ENCODE data around the gene GPR55. TPM values are rescaled to one million over a fixed set of nuclear protein-coding genes. Genes with fewer than 3 reads are reported as not detected.

The GPR55 gene
- total RNA-seq, 1 donor from 2014 or later, result not detected

DNA sequence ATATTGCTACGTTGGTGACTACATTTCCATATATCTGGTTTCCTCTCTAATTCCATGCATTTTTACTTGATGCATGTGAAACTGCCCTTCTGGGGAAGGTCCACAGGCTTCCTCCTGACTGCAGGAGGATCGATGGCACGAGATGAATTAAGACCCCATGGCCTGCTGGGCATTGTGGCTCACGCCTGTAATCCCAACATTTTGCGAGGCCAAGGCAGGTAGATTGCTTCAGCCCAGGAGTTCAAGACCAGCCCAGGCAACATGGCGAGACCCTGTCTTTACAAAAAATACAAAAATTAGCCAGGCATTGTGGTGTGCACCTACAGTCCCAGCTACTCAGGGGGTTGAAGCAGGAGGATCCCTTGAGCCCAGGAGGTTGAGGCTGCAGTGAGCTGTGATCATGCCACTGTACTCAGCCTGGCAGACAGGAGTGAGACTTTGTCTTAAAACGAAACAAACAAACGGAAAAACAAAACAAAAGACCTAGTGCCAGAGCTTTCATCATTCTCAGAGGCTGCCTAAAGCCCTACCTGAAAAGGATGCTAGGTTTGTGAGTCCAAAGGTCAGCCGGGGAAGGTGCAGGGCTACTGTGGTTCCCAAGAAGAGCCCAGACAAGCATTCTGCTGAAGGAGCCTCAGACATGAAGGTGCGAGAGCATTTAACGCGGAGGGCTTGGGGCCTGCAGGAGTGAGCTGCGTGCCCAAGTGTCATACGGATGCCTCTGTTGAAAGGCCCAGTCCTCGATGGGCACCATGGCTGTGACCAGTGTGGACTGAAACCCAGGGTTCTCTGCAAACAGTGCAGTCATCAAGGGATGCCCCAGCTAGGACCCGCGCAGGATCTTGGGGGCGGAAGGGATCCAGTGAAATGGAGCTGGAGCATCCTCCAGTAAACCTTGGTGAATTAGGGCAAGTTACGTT, 21.6 kb downstream of the GPR55 start:
- no peaks in the 10 kb centered on the region for H3K9me3 Mint-ChIP-seq (ENCODE audit: low read depth)
- DNase-seq (ENCODE audit: low spot score), result peak; percentile 72
- H3K4me3 Mint-ChIP-seq (ENCODE audit: unreplicated experiment), result no peak overlapping the region
- H3K4me1 Mint-ChIP-seq (ENCODE audit: low read depth), result peaks cover 2% of the 10 kb centered on the region
- H3K36me3 Mint-ChIP-seq (ENCODE audit: low read depth), result no peaks in the 10 kb centered on the region
- TF ChIP-seq, protein P1, sequence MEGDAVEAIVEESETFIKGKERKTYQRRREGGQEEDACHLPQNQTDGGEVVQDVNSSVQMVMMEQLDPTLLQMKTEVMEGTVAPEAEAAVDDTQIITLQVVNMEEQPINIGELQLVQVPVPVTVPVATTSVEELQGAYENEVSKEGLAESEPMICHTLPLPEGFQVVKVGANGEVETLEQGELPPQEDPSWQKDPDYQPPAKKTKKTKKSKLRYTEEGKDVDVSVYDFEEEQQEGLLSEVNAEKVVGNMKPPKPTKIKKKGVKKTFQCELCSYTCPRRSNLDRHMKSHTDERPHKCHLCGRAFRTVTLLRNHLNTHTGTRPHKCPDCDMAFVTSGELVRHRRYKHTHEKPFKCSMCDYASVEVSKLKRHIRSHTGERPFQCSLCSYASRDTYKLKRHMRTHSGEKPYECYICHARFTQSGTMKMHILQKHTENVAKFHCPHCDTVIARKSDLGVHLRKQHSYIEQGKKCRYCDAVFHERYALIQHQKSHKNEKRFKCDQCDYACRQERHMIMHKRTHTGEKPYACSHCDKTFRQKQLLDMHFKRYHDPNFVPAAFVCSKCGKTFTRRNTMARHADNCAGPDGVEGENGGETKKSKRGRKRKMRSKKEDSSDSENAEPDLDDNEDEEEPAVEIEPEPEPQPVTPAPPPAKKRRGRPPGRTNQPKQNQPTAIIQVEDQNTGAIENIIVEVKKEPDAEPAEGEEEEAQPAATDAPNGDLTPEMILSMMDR (IDR thresholded peaks at IDR 0.05), result no peak
- peaks cover 19% of the 10 kb centered on the region for H3K27me3 Mint-ChIP-seq (ENCODE audit: low read depth)
- H3K27ac Mint-ChIP-seq (ENCODE audit: unreplicated experiment), result no peak overlapping the region

DNA sequence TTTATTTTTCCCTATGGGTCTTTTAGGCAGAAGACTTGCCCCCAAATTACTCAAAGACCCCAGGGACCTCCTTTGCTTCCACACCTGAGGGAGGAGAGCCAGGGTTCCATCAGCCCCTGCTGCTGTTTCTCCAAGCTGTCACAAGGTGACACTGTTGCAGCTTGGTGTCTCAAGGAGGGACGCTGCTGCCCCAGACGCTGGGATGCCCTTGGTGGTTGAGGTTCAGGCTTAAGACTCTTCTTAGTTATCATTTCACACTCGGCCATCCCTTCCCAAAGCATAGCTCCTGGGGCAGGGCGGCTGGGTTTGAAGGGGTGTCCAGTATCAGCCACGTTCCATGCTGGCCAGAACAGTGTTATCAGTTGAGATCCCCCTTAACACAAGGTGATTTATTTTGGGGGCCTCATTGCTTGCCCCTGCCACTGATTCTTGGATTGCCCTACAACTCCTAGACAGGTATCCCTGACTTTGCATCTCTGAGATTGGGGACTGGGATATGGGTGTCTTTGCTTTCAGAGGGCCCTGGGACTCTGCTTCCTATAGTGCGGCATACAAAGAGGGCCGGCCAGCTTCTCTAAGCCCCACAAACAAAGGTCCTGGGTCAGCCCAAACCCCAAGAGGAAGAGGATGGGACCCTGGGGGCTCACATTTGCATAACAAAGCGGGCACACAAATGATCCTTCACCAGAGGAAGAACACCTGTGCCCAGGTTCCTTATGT, 22.7 kb downstream of the GPR55 start:
- TF ChIP-seq, protein P1 (IDR thresholded peaks at IDR 0.05), result peak; percentile 87
- H3K9me3 Mint-ChIP-seq (ENCODE audit: low read depth), result no peaks in the 10 kb centered on the region
- DNase-seq (ENCODE audit: low spot score), result no peak

DNA sequence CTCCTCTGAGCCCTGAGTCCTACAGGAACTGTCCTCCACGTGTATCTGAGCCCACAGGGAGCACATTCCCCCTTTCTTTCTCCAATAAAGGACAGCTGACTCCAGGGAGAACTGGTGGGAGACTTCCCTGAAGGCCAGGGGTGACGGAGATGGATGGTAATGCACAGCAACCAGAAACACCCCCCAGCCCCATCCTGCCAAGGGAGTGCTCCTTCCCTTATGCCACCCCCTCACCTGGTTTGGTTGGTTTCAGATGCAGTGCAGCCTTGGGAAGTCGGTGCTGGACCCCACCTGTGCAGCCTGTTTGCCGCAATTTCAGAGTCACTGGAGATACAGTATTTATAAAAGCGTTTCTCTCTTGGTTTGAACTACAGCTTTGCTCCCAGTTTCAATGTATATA, 24.0 kb downstream of the GPR55 start:
- TF ChIP-seq, protein P1 (IDR thresholded peaks at IDR 0.05), result no peak
- Mint-ChIP-seq H3K4me1 (ENCODE audit: low read depth) (no peaks in the 10 kb centered on the region), H3K36me3 (ENCODE audit: low read depth) (no peaks in the 10 kb centered on the region), H3K27me3 (ENCODE audit: low read depth) (peaks cover 19% of the 10 kb centered on the region), H3K4me3 (ENCODE audit: unreplicated experiment) (no peak overlapping the region), H3K9me3 (ENCODE audit: low read depth) (no peaks in the 10 kb centered on the region), H3K27ac (ENCODE audit: unreplicated experiment) (no peak overlapping the region)
- no peak for DNase-seq (ENCODE audit: low spot score)

More for the DNA sequence above, 22.7 kb downstream of the GPR55 start:
- Mint-ChIP-seq H3K4me1 (ENCODE audit: low read depth) (no peaks in the 10 kb centered on the region), H3K4me3 (ENCODE audit: unreplicated experiment) (no peak overlapping the region), H3K27ac (ENCODE audit: unreplicated experiment) (no peak overlapping the region), H3K27me3 (ENCODE audit: low read depth) (peaks cover 19% of the 10 kb centered on the region), H3K36me3 (ENCODE audit: low read depth) (no peaks in the 10 kb centered on the region)

DNA sequence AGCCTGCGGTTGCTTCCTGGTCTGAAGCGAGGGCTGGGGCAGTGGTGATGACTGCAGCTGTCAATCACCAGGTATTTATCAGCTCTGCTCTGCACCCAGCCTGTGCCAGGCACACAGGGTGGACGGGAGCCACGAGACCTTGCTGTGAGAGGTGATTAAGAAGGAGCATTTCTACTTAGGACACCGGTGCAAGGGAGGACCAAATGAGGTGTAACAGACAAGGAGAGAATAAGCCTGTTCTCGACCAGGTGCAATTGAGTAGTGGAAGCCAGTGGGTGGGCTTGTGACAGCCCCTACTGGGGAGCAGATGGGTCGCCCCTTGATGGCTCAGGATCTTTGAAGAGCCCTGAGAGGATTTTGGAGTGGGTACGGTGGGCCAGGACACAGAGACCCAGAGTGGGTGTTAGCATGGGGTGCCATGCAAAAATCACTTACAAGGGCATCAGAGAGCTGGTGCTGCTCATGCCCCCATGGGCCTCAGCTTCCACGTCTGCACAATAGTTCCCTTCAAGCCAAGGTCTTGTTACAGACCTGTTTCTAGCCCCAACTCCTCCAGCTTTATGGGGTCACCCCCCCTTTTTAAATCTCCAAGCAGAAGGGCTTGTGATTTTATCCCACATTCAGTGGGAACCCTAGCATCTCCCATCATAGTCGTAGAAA, 24.6 kb downstream of the GPR55 start:
- no peaks in the 10 kb centered on the region for H3K9me3 Mint-ChIP-seq (ENCODE audit: low read depth)
- no peak for DNase-seq (ENCODE audit: low spot score)
- peaks cover 19% of the 10 kb centered on the region for H3K27me3 Mint-ChIP-seq (ENCODE audit: low read depth)
- H3K4me3 Mint-ChIP-seq (ENCODE audit: unreplicated experiment), result no peak overlapping the region
- H3K36me3 Mint-ChIP-seq (ENCODE audit: low read depth), result no peaks in the 10 kb centered on the region
- TF ChIP-seq, protein P1 (IDR thresholded peaks at IDR 0.05), result no peak
- H3K27ac Mint-ChIP-seq (ENCODE audit: unreplicated experiment), result no peak overlapping the region
- no peaks in the 10 kb centered on the region for H3K4me1 Mint-ChIP-seq (ENCODE audit: low read depth)

DNA sequence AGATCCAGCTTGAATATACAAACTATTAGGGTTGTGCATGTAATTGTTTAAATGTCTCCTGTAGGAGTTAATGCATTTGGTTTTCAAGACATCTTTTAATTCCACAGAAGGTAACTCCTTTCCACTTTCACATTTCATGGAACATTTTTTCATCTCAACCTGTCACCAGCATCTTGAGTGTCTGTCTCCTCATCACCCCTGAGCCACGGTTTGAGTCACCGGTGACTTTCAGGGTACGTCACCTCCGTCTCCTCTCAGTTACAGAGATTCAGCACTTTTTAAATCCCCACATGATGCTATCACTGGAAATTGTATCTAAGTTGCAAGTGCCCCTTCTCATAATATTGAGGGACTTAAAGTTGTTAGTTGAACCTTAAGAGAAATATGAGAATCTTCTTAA, 25.3 kb downstream of the GPR55 start:
- no peak for DNase-seq (ENCODE audit: low spot score)
- Mint-ChIP-seq H3K36me3 (ENCODE audit: low read depth) (no peaks in the 10 kb centered on the region), H3K4me3 (ENCODE audit: unreplicated experiment) (no peak overlapping the region), H3K27me3 (ENCODE audit: low read depth) (peaks cover 19% of the 10 kb centered on the region), H3K9me3 (ENCODE audit: low read depth) (no peaks in the 10 kb centered on the region), H3K4me1 (ENCODE audit: low read depth) (no peaks in the 10 kb centered on the region), H3K27ac (ENCODE audit: unreplicated experiment) (no peak overlapping the region)
- TF ChIP-seq, protein P1 (IDR thresholded peaks at IDR 0.05), result no peak
